Measurements from ENCODE around the gene CNOT9. TPM values are rescaled to one million over a fixed set of nuclear protein-coding genes. Genes with fewer than 3 reads are reported as not detected.
A peak's percentile ranks its signal among the peaks of the same experiment; 100 is the strongest.

CNOT9 gene
- total RNA-seq, 1 experiment from 2014 or later = 111 TPM

GRCh38 chr2:218577482-218578220 is 9.0 kb downstream of the CNOT9 start:
- no peak for DNase-seq (ENCODE audit: low spot score)

DNA sequence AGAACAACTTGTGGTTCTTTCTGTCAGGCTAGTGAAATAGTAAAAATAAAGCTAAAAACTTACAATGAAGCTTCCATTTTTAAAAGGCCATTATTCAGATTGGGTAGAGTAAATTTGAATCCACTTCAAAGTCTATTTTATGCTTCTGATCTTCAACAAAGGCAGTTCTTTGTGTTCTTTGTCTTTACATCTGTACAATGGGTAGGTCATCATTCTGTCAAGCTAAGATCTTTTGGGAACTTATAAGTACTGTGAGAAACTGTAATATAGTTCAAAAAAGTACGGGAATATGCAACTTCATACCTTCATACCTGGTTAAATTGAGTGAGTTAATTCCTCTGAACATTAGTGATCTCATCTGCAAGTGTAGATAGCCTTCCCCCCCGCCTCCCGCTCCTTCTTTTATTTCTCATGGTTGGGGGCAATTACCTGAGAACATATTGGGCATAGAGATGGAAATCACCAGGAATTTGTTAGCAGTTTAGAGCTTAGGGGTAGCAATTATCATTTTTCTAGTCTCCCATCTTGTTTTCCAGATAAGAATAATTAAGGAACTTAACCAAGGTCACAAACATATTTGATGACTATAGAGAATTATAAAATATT is 9.7 kb downstream of the CNOT9 start:
- no peak for DNase-seq (ENCODE audit: low spot score)

DNA sequence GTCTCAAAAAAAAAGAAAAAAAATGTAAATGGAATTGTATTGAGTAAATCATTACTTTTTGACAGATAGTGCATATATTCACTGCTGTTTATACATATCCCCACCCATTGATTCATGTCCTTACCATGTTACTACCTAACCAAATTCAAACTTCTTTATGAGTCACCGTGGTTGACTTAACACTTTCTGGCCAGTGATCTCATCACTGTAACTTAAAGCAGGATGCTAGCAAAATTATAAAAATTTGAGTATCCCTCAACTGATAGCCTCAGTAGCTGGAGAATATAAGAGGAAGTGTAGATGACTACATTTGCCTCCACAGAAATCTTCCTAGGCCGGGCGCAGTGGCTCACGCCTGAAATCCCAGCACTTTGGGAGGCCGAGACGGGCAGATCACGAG is 13.4 kb downstream of the CNOT9 start:
- no peak for DNase-seq (ENCODE audit: low spot score)

- no peak for DNase-seq (ENCODE audit: low spot score)
Measured at GRCh38 chr2:218583983-218584850, 15.6 kb downstream of the CNOT9 start.

GRCh38 chr2:218585541-218585940 is 16.9 kb downstream of the CNOT9 start:
- DNase-seq (ENCODE audit: low spot score) = no peak

GRCh38 chr2:218605432-218605831 is 36.8 kb downstream of the CNOT9 start:
- peak; percentile 44 for DNase-seq (ENCODE audit: low spot score)

DNA sequence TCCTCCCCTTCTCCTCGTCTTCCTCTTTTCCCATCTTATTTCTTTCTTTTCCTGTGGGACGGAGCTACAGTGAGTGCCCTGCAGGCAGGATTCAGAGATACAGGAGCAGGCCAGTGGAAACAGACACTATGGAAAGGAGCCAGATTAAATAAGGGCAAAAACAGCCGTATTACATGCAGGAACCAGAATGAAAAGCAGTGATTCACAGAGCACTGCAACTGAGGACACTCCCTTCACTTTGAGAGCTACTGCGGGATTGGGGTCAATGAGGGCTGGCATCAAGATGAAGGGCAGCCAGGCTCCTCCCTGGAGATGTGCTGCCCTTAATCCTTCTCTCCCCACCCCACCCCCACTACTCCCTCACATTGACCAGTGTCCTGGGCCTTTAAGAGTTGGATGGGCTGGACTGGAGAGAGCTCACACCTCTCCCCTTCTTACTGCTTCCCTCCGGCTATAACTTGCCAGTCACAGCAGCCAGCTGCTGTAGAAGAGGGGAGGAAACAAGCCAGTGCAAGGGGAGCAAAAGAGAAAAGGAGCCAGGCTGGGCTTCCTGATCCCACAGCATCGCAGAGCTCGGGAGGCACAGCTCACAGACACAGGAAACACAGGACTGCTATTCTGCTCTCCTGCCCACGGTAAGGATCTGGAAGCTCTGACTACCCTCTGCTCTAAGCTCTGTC is 38.9 kb downstream of the CNOT9 start, which contains the start of gene PLCD4:
Gene PLCD4, plus strand, starts transcription at position 464 of the 680 bp plus-strand sequence. CDS start 7,841 bp downstream, outside the sequence.
- no peak for DNase-seq (ENCODE audit: low spot score)

DNA sequence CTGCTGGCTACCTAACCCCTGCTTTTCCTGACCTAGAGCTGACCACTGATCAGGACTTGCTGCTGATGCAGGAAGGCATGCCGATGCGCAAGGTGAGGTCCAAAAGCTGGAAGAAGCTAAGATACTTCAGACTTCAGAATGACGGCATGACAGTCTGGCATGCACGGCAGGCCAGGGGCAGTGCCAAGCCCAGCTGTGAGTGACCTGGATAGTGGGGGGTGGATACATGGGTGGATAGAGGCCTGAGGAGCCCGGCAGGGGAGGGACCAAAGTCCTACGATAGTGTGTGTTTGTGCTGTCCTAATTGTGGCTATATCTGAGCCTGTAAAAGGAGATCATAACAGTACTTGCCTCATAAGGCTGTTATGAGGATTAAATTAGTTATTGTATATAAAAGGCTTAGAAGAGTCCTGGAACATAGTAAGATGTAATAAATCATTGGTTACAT is 47.3 kb downstream of the CNOT9 start:
- DNase-seq (ENCODE audit: low spot score) = no peak

GRCh38 chr2:218618102-218618860 is 49.6 kb downstream of the CNOT9 start:
- no peak for DNase-seq (ENCODE audit: low spot score)

DNA sequence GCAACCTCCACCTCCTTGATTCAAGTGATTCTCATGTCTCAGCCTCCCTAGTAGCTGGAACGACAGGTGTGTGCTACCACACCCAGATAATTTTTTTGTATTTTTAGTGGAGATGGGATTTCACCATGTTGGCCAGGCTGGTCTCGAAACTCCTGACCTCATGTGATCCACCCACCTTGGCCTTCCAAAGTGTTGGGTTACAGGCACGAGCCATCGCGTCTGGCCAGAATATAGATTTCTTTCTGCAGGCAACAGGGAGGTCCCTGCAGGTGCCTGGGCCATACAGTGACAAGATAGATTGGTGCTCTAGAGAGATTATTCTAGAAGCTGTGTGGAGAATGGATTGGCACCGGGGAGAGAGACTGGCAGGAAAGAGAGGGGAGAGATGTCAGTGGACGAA is 52.4 kb downstream of the CNOT9 start:
- no peak for DNase-seq (ENCODE audit: low spot score)

DNA sequence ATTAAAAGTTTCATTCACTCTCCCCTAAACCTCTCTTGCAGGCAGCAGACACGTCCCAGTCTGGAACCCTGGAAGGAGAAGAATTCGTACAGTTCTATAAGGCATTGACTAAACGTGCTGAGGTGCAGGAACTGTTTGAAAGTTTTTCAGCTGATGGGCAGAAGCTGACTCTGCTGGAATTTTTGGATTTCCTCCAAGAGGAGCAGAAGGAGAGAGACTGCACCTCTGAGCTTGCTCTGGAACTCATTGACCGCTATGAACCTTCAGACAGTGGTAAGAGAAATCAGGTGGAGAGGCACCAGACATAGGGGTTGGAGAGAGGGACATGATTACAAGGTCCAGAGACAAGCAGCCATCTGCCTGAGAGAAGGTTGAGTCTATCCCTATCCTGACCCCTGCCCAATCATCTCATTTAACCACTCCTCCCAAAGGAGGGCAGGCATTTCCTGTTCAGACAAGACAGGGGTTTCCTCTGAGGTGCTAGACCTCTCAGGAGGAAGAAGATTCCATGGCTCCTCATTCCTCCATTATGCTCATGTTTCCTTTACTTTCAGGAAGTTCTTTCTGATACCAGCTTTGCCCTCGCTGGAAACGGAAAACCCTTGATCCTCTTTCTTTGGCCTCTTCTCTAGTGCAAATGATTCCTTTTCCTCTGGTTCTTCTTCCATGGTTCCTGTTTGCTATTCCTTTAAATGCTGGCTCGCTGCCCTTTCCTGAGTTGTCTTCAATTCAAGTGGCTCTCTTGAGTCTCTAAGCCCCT is 54.1 kb downstream of the CNOT9 start:
- no peak for DNase-seq (ENCODE audit: low spot score)

DNA sequence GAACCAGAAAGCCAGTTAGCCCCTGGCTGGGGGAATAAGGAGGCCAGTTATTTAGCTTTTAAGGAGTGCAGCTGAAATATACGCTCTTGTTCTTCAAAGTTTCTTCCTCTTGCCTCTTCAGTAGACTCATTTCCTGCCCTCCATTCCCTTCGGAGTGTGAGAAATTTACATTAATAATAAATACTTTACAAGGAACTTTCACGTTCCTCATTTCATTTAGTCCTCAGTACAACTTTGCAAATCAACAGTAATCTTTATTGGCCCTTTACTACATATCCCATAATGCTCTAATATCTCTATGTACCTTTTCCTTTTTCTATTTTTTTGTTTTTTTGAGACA is 54.7 kb downstream of the CNOT9 start:
- no peak for DNase-seq (ENCODE audit: low spot score)

- DNase-seq (ENCODE audit: low spot score) = no peak
Measured at GRCh38 chr2:218626369-218626768, 57.7 kb downstream of the CNOT9 start.

DNA sequence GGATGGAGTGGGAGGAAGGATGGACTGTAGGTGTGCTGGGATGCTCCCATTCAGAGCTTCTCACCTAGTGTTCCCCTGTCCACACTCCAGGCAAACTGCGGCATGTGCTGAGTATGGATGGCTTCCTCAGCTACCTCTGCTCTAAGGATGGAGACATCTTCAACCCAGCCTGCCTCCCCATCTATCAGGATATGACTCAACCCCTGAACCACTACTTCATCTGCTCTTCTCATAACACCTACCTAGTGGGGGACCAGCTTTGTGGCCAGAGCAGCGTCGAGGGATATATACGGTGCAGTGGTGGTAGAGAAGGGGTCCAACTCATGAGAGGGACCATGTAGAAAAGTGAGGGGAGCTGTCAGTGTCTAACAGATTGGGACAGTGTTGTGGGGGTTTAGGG is 59.3 kb downstream of the CNOT9 start:
- DNase-seq (ENCODE audit: low spot score) = no peak

DNA sequence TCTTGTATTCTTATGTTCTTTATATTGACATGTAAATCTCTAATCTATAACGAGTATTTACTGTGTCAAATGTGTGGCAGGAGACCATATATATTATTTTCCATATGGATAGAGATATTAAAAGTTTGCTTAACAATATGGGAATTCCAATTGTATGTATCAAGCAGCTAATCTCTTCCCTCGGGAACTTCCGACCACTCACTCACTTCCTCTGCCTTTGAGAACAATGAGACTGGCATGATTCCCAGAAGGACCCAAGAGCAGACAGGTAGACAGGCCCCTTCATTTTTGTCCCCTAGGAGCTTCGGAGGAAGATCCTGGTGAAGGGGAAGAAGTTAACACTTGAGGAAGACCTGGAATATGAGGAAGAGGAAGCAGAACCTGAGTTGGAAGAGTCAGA is 63.2 kb downstream of the CNOT9 start:
- no peak for DNase-seq (ENCODE audit: low spot score)

DNA sequence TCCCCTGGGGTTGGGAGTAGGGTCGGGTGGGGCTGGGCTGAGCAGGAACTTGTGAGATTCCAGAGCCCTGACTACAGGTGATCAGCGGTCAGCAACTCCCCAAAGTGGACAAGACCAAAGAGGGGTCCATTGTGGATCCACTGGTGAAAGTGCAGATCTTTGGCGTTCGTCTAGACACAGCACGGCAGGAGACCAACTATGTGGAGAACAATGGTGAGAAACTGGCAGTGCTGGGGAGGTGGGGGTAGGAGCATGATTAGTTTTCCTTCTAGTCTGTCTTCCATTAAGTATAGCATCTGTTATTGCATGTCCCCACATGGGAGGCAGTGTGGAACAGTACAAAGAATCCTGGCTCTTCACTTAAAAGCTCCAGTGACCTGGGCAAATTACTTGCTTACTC is 67.1 kb downstream of the CNOT9 start:
- no peak for DNase-seq (ENCODE audit: low spot score)

DNA sequence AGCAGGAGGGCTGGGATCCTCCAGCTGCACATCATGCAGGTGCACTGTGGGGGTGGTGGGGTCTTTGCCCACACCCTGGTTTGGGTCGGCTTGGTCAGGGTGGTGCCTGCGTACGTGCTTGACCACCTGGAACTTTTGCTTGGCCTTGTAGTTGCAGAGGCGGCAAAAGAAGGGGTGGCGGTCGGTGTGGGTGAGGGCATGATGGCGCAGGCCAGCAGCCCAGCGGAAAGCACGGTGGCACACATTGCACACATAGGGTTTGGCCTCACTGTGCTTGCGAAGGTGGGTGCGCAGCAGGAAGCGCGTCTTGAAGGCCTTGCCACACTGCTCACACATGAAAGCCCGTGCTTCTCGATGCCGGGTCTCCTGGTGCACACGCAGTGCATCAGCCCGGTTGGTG is 69.7 kb downstream of the CNOT9 start:
- DNase-seq (ENCODE audit: low spot score) = no peak

- DNase-seq (ENCODE audit: low spot score) = no peak
Measured at GRCh38 chr2:218642121-218642656, 73.5 kb downstream of the CNOT9 start.

DNA sequence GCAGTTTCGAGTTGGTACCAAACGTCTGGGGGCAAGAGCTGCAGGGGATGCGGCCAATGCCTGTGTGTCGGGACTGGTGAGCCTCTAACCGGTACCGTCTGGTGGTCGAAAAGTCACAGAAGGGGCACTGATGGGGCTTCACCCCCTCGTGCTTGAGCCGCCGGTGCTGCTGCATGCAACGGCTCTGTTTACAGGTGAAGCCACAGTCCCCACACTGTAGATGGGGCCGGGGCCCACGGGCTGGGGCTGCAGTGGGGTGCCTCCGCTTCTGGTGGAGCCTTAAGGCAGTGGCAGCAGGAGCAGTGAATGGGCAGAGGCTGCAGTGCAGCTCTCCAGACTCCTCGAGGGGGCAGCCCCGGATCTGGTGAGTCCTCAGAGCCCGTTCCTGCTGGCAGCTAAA is 74.1 kb downstream of the CNOT9 start:
- no peak for DNase-seq (ENCODE audit: low spot score)

DNA sequence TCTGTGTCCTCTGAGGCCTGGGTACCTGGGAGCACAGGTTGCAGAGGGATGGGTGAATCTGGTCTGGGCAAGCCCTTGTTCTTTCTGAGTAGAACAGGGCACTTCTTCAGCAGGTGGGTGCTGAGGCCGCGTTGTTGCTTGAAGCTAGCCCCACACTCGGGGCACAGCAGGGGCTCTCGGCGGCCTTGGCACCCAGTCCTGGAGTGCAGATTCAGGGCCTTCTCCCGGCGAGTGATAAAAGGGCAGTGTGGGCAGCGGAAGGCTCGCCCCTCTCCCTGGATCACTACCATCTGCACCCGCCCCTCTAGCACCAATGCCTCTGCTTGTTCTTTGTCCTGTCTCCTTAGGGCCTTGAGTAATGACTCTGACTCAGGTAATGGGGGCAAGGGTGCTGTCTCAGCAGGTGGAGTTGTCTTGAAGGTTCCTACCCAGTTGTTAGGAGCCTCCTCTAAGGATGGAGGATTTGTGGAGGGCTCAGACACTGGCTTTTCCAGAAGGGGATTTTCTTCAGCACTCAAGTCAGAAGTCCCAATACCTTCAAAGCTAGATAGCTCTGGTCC is 75.2 kb downstream of the CNOT9 start:
- no peak for DNase-seq (ENCODE audit: low spot score)

Data from H4 (cell line).